Measurements from ENCODE around the gene CABP2. TPM values are rescaled to one million over a fixed set of nuclear protein-coding genes. Genes with fewer than 3 reads are reported as not detected.

CABP2 gene
- total RNA-seq, 1 donor: not detected

DNA sequence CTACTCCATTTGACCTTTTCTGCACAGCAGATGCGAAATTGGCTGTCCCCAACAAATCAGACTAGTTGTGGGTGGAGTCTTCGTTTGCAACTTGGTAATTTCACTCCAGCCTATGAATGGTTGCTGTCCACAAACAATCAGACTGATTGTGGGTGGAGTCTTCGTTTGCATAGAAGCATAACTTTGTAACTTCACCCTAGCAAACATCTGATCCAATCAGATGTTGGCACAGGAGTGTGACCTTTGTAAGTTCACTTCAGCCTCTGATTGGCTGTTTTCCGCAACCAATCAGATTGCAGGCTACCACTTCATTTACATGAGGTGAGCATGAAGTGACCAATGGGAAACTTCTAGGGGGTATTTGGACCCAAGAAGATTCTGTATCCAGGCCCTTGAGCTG, 16.3 kb upstream of the CABP2 start:
- DNase-seq (ENCODE audit: insufficient read length, low spot score, missing footprints): no peak
- Histone ChIP-seq H4K20me1 (ENCODE audit: insufficient read depth, low read length) (no peaks in the 10 kb centered on the region), H3K27me3 (ENCODE audit: insufficient read depth, low read length) (no peaks in the 10 kb centered on the region), H3K79me2 (ENCODE audit: insufficient read depth, low read length) (no peaks in the 10 kb centered on the region), H3K36me3 (ENCODE audit: insufficient read depth, low read length) (no peaks in the 10 kb centered on the region), H3K4me1 (ENCODE audit: insufficient read depth, low read length) (no peaks in the 10 kb centered on the region), H3K4me2 (ENCODE audit: insufficient read depth, low read length) (no peak overlapping the region), H3K9me3 (ENCODE audit: low read depth, low read length) (no peaks in the 10 kb centered on the region), H3K27ac (ENCODE audit: low read depth, low read length) (no peak overlapping the region), H2AFZ (ENCODE audit: low read length) (no peak overlapping the region), H3K4me3 (ENCODE audit: insufficient read depth, low read length) (no peak overlapping the region)
- TF ChIP-seq, protein P1, sequence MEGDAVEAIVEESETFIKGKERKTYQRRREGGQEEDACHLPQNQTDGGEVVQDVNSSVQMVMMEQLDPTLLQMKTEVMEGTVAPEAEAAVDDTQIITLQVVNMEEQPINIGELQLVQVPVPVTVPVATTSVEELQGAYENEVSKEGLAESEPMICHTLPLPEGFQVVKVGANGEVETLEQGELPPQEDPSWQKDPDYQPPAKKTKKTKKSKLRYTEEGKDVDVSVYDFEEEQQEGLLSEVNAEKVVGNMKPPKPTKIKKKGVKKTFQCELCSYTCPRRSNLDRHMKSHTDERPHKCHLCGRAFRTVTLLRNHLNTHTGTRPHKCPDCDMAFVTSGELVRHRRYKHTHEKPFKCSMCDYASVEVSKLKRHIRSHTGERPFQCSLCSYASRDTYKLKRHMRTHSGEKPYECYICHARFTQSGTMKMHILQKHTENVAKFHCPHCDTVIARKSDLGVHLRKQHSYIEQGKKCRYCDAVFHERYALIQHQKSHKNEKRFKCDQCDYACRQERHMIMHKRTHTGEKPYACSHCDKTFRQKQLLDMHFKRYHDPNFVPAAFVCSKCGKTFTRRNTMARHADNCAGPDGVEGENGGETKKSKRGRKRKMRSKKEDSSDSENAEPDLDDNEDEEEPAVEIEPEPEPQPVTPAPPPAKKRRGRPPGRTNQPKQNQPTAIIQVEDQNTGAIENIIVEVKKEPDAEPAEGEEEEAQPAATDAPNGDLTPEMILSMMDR (IDR thresholded peaks at IDR 0.05; ENCODE audit: extremely low read depth, low read depth, low read length): no peak

DNA sequence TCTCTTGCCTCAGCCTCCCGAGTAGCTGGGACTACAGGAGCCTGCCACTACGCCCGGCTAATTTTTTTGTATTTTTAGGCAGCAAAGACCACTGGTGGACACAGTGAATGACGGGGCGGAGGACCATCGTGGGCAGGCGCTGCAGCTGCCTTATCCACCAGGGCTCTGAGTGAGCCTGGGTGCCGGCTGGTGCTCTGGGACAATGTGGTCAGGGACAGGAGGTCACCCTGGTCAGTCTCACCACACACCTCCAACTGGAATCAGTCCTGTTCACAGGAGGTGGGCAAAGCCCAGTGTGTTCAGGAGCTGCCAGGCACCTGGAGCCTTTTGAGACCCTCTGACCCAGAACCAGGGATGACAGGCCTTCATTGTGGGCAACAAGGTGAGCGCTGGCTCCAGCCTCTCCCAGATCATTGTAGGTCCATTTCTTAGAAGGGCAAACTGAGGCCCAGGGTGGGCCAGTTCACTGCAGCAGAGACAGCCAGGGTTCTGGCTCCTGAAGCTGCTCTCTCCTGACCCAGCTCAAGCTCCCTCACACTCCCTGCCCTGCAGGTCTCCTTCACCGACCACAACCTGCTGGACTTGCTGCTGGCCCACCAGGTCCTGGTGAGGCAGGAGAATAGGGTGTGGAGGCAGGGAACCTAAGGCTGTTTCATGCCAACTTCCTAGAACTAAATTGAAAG, 15.7 kb upstream of the CABP2 start:
- Histone ChIP-seq H3K4me3 (ENCODE audit: insufficient read depth, low read length) (no peak overlapping the region), H3K79me2 (ENCODE audit: insufficient read depth, low read length) (no peaks in the 10 kb centered on the region), H3K27me3 (ENCODE audit: insufficient read depth, low read length) (no peaks in the 10 kb centered on the region), H2AFZ (ENCODE audit: low read length) (no peak overlapping the region), H3K4me2 (ENCODE audit: insufficient read depth, low read length) (no peak overlapping the region), H3K36me3 (ENCODE audit: insufficient read depth, low read length) (no peaks in the 10 kb centered on the region), H3K4me1 (ENCODE audit: insufficient read depth, low read length) (no peaks in the 10 kb centered on the region), H3K27ac (ENCODE audit: low read depth, low read length) (no peak overlapping the region), H4K20me1 (ENCODE audit: insufficient read depth, low read length) (no peaks in the 10 kb centered on the region), H3K9me3 (ENCODE audit: low read depth, low read length) (peaks cover 1% of the 10 kb centered on the region)
- TF ChIP-seq, protein P1 (IDR thresholded peaks at IDR 0.05; ENCODE audit: extremely low read depth, low read depth, low read length): no peak
- no peak for DNase-seq (ENCODE audit: insufficient read length, low spot score, missing footprints)

DNA sequence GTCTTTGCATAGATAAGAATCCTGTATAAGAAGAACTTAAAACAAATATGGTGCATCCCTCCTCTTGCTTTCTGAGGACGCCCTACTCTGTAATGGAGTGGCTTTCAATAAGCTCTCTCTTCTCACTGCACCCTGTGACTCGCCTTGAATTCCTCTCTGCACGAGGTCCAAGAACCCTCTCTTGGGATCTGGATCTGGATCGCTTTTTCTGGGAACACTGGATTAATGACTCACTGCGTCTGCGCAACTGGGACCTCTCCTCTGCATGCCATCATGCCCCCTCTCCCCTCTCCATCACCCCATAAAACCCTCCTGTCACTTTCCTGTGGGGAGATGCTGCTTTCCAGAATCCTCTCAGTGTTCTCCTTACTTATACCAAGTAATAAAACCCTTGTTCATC, 15.1 kb upstream of the CABP2 start:
- Histone ChIP-seq H4K20me1 (ENCODE audit: insufficient read depth, low read length) (no peaks in the 10 kb centered on the region), H3K4me2 (ENCODE audit: insufficient read depth, low read length) (no peak overlapping the region), H3K36me3 (ENCODE audit: insufficient read depth, low read length) (no peaks in the 10 kb centered on the region), H3K9me3 (ENCODE audit: low read depth, low read length) (peaks cover 8% of the 10 kb centered on the region), H3K4me3 (ENCODE audit: insufficient read depth, low read length) (no peak overlapping the region), H2AFZ (ENCODE audit: low read length) (no peak overlapping the region), H3K79me2 (ENCODE audit: insufficient read depth, low read length) (no peaks in the 10 kb centered on the region), H3K4me1 (ENCODE audit: insufficient read depth, low read length) (no peaks in the 10 kb centered on the region), H3K27ac (ENCODE audit: low read depth, low read length) (no peak overlapping the region), H3K27me3 (ENCODE audit: insufficient read depth, low read length) (no peaks in the 10 kb centered on the region)
- TF ChIP-seq, protein P1 (IDR thresholded peaks at IDR 0.05; ENCODE audit: extremely low read depth, low read depth, low read length): no peak
- no peak for DNase-seq (ENCODE audit: insufficient read length, low spot score, missing footprints)

DNA sequence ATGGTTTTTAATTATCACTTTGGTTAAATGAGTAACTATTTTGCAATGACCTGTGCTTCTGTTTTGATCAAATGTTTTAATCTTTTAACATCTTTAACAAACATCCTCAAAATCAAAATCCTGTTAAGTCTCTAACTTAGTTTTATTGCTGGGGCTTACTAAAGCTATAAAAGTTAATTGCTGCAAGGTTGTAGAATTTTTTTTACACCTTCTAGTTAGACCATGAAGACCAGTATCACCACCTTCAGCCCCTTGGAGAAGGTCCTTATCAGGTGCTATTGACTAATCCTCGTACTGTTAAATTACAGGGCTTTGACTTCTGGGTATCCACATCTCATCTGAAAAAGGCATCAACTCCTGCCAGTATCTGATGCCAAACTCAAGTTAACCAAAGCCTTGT, 12.3 kb upstream of the CABP2 start:
- Histone ChIP-seq H3K4me2 (ENCODE audit: insufficient read depth, low read length) (no peak overlapping the region), H3K27me3 (ENCODE audit: insufficient read depth, low read length) (no peaks in the 10 kb centered on the region), H3K27ac (ENCODE audit: low read depth, low read length) (no peak overlapping the region), H3K36me3 (ENCODE audit: insufficient read depth, low read length) (no peaks in the 10 kb centered on the region), H4K20me1 (ENCODE audit: insufficient read depth, low read length) (no peaks in the 10 kb centered on the region), H3K4me1 (ENCODE audit: insufficient read depth, low read length) (no peaks in the 10 kb centered on the region), H3K9me3 (ENCODE audit: low read depth, low read length) (peaks cover 8% of the 10 kb centered on the region), H3K4me3 (ENCODE audit: insufficient read depth, low read length) (no peak overlapping the region), H2AFZ (ENCODE audit: low read length) (no peak overlapping the region), H3K79me2 (ENCODE audit: insufficient read depth, low read length) (no peaks in the 10 kb centered on the region)
- TF ChIP-seq, protein P1 (IDR thresholded peaks at IDR 0.05; ENCODE audit: extremely low read depth, low read depth, low read length): no peak
- DNase-seq (ENCODE audit: insufficient read length, low spot score, missing footprints): no peak
